D721Med (cell line): Measurements from ENCODE around the gene PGLYRP2.
"Not testable (repeated sequence)": the region's sequence is repeated elsewhere in the genome, so short reads cannot be mapped to it uniquely, and the experiment has no call there.

Experiments
- DNase-seq: peaks from one replicate; pipeline ENCODE4 v3.0.0; 2011; ENCODE audit warnings: low spot score; ENCODE audit not compliant: insufficient read length
- FAIRE-seq: peaks from 2 replicates; lab custom pipeline; 2011; peaks lifted over from hg19 to GRCh38; lab: Jason Lieb, UNC
- TF ChIP-seq, protein P1 (sequence below): IDR thresholded peaks from 2 replicates; pipeline ENCODE4 v1.5.1; 2012; ENCODE audit warnings: mild to moderate bottlenecking, control low read depth; ENCODE audit not compliant: insufficient read depth; ENCODE audit errors: missing control alignments

The PGLYRP2 gene

DNA sequence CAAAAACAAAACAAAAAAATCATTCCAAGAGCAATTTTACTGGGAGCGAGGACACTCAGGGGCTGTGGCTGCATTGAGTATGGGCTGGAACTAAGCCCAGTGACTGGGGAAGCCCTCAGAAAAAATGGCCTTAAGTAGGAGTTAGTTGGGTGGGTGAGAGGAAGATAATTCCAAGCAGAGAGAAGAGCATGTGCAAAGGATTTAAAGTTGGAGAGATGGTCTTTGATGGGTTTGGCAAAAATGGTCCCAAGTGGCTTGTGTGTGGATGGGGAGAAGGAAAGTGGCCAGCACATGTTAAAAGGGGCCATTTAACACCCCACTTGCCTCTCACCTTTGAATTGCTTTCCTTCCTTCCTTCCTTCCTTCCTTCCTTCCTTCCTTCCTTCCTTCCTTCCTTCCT lies 22.3 kb upstream of the PGLYRP2 start:
- FAIRE-seq (no peak), DNase-seq (no peak)
- TF ChIP-seq, protein P1, sequence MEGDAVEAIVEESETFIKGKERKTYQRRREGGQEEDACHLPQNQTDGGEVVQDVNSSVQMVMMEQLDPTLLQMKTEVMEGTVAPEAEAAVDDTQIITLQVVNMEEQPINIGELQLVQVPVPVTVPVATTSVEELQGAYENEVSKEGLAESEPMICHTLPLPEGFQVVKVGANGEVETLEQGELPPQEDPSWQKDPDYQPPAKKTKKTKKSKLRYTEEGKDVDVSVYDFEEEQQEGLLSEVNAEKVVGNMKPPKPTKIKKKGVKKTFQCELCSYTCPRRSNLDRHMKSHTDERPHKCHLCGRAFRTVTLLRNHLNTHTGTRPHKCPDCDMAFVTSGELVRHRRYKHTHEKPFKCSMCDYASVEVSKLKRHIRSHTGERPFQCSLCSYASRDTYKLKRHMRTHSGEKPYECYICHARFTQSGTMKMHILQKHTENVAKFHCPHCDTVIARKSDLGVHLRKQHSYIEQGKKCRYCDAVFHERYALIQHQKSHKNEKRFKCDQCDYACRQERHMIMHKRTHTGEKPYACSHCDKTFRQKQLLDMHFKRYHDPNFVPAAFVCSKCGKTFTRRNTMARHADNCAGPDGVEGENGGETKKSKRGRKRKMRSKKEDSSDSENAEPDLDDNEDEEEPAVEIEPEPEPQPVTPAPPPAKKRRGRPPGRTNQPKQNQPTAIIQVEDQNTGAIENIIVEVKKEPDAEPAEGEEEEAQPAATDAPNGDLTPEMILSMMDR, result no peak

- TF ChIP-seq, protein P1, result no peak
- DNase-seq (no peak), FAIRE-seq (no peak)
Measured at GRCh38 chr19:15498910-15499309, 19.6 kb upstream of the PGLYRP2 start.

- DNase-seq (no peak), FAIRE-seq (no peak)
- TF ChIP-seq, protein P1, result no peak
Measured at GRCh38 chr19:15498156-15498858, 19.0 kb upstream of the PGLYRP2 start.

DNA sequence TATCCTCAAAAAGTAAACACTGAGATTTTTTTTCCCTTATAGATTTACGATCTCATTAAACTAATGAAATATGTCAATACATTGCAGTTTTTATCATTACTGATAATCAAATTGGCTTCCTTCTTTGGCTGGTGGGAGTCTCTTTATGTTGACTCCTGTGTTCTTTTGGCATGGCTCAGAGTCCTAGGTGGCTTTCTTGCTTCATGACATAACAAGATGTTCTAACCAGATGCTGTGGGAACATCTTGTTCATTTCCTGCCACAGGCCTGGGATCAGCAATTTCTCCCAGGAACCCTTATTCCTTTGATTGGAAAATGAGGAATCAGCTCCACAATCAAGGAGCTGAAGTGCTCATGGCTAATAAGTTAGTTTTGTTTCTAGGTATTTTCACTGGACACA lies 15.8 kb upstream of the PGLYRP2 start:
- TF ChIP-seq, protein P1, result no peak
- FAIRE-seq (no peak), DNase-seq (no peak)

DNA sequence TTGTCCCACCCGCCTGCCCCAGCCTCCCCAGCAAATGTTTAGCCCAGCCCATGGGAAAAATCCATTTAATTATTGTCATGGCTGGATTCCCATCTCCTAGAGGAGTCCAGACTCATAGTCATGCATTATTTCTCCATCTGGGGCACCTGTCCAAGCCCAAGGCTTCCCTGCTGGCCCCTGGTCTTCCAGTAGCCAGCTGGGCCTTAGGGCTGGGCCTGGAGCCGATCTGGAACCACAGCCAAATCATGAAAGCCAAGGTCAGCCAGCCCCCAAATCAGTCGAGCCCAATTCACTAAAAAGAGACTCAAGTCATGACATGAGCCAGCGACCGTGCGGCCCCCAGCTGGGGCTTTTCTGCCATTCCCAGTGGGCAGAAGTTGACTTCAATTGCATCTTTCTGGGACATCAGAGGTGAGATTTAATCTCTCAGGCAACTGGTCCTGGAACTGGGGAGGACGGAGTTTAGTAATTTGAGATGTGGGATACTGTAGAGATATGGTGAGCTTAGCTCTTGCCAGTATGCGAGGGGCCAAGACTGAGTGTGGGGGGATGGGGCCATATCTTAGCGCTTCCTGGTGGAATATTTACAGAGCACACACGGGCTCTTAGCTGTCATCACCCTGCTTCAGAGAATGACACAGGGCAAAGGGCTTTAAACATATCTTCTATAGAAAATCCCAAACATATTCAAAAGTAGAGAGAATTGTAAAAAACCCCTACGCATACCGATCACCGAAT lies 9.4 kb upstream of the PGLYRP2 start:
- FAIRE-seq (no peak), DNase-seq (no peak)
- TF ChIP-seq, protein P1, result no peak

DNA sequence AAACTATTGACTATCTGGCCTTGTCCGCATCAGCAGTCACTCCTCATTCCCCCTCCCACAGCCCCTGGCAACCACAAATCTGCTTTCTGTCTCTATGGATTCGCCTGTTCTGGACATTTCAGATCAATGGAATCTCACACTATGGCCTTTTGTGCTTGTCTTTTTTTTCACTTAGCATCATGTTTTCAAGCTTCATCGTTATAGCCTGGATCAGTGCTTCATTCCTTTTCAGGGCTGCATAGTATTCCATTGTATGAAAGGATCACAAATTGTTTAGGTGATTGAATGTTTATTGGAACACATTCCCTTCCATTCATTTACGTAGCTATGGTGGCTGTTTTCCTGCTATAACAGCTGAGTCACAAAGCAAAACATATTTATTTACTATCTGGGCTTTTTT lies 7.7 kb upstream of the PGLYRP2 start:
- TF ChIP-seq, protein P1, result no peak
- DNase-seq (no peak), FAIRE-seq (no peak)

GRCh38 chr19:15485768-15486167 lies 6.5 kb upstream of the PGLYRP2 start:
- FAIRE-seq, DNase-seq: not testable (repeated sequence)

GRCh38 chr19:15480996-15481395 lies 1.7 kb upstream of the PGLYRP2 start:
- not testable (repeated sequence) for DNase-seq, FAIRE-seq
